OCI-LY7 (cell line): Measurements from ENCODE around the gene ZNF850. TPM values are rescaled to one million over a fixed set of nuclear protein-coding genes. Genes with fewer than 3 reads are reported as not detected.

Source experiments
- BruUV-seq: library from RNA; stranded (reverse); fragments of 400-500 nt; replicated peaks from 2 replicates; lab custom pipeline; 2021; lab: Mats Ljungman, UMichigan
- CTCF ChIA-PET: fragments of 300-600 bp; sonication (Branson Sonifier 250); formaldehyde crosslinking; loops from one replicate; lab custom pipeline; 2022; ENCODE audit warnings: antibody characterized with exemption; ENCODE audit not compliant: unreplicated experiment; lab: Charles Lee
- POLR2A ChIA-PET: fragments of 300-600 bp; sonication (Branson Sonifier 250); formaldehyde crosslinking; loops from one replicate; lab custom pipeline; 2022; ENCODE audit warnings: antibody characterized with exemption; lab: Charles Lee
- DNase-seq: peaks from one replicate; pipeline ENCODE4 v3.0.0-alpha.2; 2015; ENCODE audit warnings: low spot score
- H2AFZ ChIP-seq: fragments of 200-600 bp; sonication (generic), shearing (Covaris generic); 2 replicates; pipeline ENCODE4 v1.6.1; 2014; ENCODE audit warnings: mild to moderate bottlenecking, antibody characterized with exemption, low read length, moderate library complexity
- H3K27ac ChIP-seq: fragments of 200-600 bp; sonication (generic); 2 replicates; pipeline ENCODE4 v1.5.1; 2014; ENCODE audit warnings: mixed run types, low read depth, mild to moderate bottlenecking, moderate library complexity, low read length, inconsistent platforms; ENCODE audit not compliant: poor library complexity, severe bottlenecking
- H3K36me3 ChIP-seq: fragments of 200-600 bp; sonication (generic); 2 replicates; pipeline ENCODE4 v1.6.1; 2014; ENCODE audit warnings: mild to moderate bottlenecking, antibody characterized with exemption, low read length, moderate library complexity, mixed read lengths; ENCODE audit not compliant: insufficient read depth
- H3K4me1 ChIP-seq: fragments of 200-600 bp; sonication (generic); 2 replicates; pipeline ENCODE4 v1.5.1; 2014; ENCODE audit warnings: mild to moderate bottlenecking, low read length; ENCODE audit not compliant: insufficient read depth, poor library complexity, severe bottlenecking
- H3K4me2 ChIP-seq: fragments of 200-600 bp; sonication (generic); 2 replicates; pipeline ENCODE4 v1.6.1; 2014; ENCODE audit warnings: mild to moderate bottlenecking, low read length
- H3K4me3 ChIP-seq: fragments of 200-600 bp; sonication (generic); 2 replicates; pipeline ENCODE4 v1.5.1; 2014; ENCODE audit warnings: mild to moderate bottlenecking, low read depth, low read length; ENCODE audit not compliant: poor library complexity, severe bottlenecking
- H3K79me2 ChIP-seq: fragments of 200-600 bp; sonication (generic); 2 replicates; pipeline ENCODE4 v1.6.1; 2016; ENCODE audit warnings: low read depth, mild to moderate bottlenecking, low read length, moderate library complexity, mixed read lengths; ENCODE audit not compliant: insufficient read depth
- H3K9me2 ChIP-seq: fragments of 200-600 bp; sonication (generic); 2 replicates; pipeline ENCODE4 v1.6.1; 2016; ENCODE audit warnings: mild to moderate bottlenecking, low read length, mixed read lengths; ENCODE audit not compliant: insufficient read depth
- H3K9me3 ChIP-seq: fragments of 200-600 bp; sonication (generic); 2 replicates; pipeline ENCODE4 v1.6.1; 2014; ENCODE audit warnings: mild to moderate bottlenecking, mixed run types, low read length, mixed read lengths
- H4K20me1 ChIP-seq: fragments of 200-600 bp; sonication (generic); 2 replicates; pipeline ENCODE4 v1.6.1; 2014; ENCODE audit warnings: mild to moderate bottlenecking, antibody characterized with exemption, low read length, moderate library complexity, mixed read lengths; ENCODE audit not compliant: insufficient read depth
- EZH2phosphoT487 ChIP-seq: fragments of 200-600 bp; sonication (generic); IDR thresholded peaks from 2 replicates; pipeline ENCODE4 v1.6.1; 2018; ENCODE audit warnings: low read depth, borderline replicate concordance, mild to moderate bottlenecking, mixed run types, antibody characterized with exemption, low read length, moderate library complexity, mixed read lengths
- intact Hi-C: fragments of 100-400 bp; cut with micrococcal nuclease; formaldehyde crosslinking; loops from one replicate; pipeline ENCODE4 v1.10.0; 2022; ENCODE audit not compliant: unreplicated experiment
- total RNA-seq, 2 experiments: library from RNA; depleted of rRNA in 1 of 2; stranded (reverse); fragments of >200 nt in 1 of 2; shearing (Covaris generic) in 1 of 2; gene quantifications; 2 replicates each; pipeline ENCODE4 v1.2.3, GENCODE V29; 2014 to 2022
- TF ChIP-seq, protein P1 (sequence below): fragments of 200-600 bp; sonication (generic); conservative IDR thresholded peaks from 2 replicates; pipeline ENCODE4 v1.5.1; 2014; ENCODE audit warnings: mild to moderate bottlenecking, antibody characterized with exemption, low read length, moderate library complexity, mixed read lengths

The ZNF850 gene
- total RNA-seq, 2 experiments from 2014 or later, result 8.4 to 10.6 TPM

DNA sequence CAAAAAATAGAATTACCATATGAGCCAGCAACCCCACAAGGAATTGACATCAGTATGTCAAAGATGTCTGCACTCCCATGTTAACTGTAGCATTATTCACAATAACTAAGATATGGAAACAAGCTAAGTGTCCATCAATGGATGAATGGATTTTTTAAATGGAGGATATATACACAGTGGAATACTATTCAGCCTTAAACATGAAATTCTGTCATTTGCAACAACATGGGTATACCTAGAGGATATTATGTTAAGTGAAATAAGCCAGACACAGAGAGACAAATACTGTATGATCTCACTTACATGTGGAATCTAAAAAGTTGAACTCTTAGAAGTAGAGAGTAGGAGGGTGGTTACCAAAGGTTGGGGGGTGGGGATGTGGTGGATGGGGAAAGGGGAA lies 93.2 kb downstream of the ZNF850 start:
- Histone ChIP-seq H4K20me1 (no peaks in the 10 kb centered on the region), H3K9me2 (no peaks in the 10 kb centered on the region), H3K4me2 (no peak overlapping the region), H3K4me3 (no peak overlapping the region), H3K9me3 (peaks cover 12% of the 10 kb centered on the region; the same call in 1 of the 2 replicates), H3K79me2 (no peaks in the 10 kb centered on the region), H3K36me3 (peaks cover 28% of the 10 kb centered on the region), H2AFZ (no peak overlapping the region), H3K4me1 (no peaks in the 10 kb centered on the region), H3K27ac (no peak overlapping the region)
- DNase-seq, result no peak
- ChIA-PET POLR2A (interaction anchor here (0.7 kb wide), 1 partner anchor 23 kb away, joined by 3 read pairs; no protein-coding TSS in a partner anchor), CTCF (no interaction called here)
- TF ChIP-seq, protein P1, sequence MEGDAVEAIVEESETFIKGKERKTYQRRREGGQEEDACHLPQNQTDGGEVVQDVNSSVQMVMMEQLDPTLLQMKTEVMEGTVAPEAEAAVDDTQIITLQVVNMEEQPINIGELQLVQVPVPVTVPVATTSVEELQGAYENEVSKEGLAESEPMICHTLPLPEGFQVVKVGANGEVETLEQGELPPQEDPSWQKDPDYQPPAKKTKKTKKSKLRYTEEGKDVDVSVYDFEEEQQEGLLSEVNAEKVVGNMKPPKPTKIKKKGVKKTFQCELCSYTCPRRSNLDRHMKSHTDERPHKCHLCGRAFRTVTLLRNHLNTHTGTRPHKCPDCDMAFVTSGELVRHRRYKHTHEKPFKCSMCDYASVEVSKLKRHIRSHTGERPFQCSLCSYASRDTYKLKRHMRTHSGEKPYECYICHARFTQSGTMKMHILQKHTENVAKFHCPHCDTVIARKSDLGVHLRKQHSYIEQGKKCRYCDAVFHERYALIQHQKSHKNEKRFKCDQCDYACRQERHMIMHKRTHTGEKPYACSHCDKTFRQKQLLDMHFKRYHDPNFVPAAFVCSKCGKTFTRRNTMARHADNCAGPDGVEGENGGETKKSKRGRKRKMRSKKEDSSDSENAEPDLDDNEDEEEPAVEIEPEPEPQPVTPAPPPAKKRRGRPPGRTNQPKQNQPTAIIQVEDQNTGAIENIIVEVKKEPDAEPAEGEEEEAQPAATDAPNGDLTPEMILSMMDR, result no peak
- TF ChIP-seq EZH2phosphoT487, result no peak
- intact Hi-C loops, result no loop called here
- no TSS peak for BruUV-seq

DNA sequence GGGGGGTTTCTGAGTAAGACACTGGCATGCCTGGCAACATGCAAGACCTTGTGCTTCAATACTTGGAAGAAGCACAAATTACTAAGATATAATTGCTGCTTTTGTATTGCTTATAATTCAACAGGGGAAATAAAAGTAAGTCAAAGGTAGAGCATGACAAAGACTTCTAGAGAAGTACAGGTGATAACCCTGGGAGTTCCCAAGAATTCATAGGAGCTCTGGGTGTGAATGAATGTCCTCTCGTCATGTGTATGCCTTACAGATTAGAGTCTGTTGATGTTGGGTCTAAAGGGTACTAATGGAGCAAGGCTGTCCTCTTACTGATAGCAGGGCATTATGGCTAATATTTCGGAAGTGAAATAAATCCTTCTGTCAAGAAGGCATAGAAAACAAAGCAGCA lies 98.4 kb downstream of the ZNF850 start:
- Histone ChIP-seq H2AFZ (no peak overlapping the region), H3K4me3 (no peak overlapping the region), H3K9me2 (no peaks in the 10 kb centered on the region), H3K4me1 (no peaks in the 10 kb centered on the region), H3K4me2 (no peak overlapping the region), H4K20me1 (no peaks in the 10 kb centered on the region), H3K9me3 (peaks cover 5% of the 10 kb centered on the region; the same call in 1 of the 2 replicates), H3K36me3 (peaks cover 14% of the 10 kb centered on the region), H3K27ac (no peak overlapping the region), H3K79me2 (no peaks in the 10 kb centered on the region)
- POLR2A ChIA-PET, result interaction anchor here (0.6 to 1.2 kb wide), 2 partner anchors 176 to 246 kb away, joined by 3 read pairs; no protein-coding TSS in a partner anchor
- intact Hi-C loops, result no loop called here
- CTCF ChIA-PET, result no interaction called here
- BruUV-seq, result no TSS peak
- TF ChIP-seq EZH2phosphoT487, result no peak
- TF ChIP-seq, protein P1, result no peak
- no peak for DNase-seq

DNA sequence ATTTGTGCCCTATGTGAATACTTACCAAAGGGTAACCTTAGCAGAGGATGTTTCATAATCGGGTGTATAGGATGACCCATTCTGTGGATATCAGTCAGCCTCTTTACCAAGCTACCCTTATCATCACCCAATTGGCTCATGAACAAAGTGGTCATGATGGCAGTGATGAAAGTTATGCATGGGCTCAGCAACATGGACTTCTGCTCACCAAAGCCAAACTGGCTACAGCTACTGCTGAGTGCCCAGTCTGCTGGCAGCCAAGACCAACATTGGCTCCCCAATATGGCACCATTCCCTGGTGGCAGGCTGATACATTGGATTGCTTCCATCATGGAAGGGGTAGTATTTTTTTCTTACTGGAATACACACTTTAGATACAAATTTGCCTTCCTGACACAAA lies 100.2 kb downstream of the ZNF850 start:
- Histone ChIP-seq H3K9me2 (no peaks in the 10 kb centered on the region), H2AFZ (no peak overlapping the region), H3K79me2 (no peaks in the 10 kb centered on the region), H3K27ac (no peak overlapping the region), H4K20me1 (no peaks in the 10 kb centered on the region), H3K4me2 (no peak overlapping the region), H3K4me1 (no peaks in the 10 kb centered on the region), H3K36me3 (peaks cover 8% of the 10 kb centered on the region), H3K4me3 (no peak overlapping the region), H3K9me3 (peaks cover 5% of the 10 kb centered on the region; the same call in 1 of the 2 replicates)
- TF ChIP-seq, protein P1, result no peak
- no peak for TF ChIP-seq EZH2phosphoT487
- ChIA-PET CTCF (no interaction called here), POLR2A (no interaction called here)
- BruUV-seq, result no TSS peak
- intact Hi-C loops, result no loop called here
- DNase-seq, result no peak
